ENCODE measurements around the gene TMEM9. TPM values are rescaled to one million over a fixed set of nuclear protein-coding genes. Genes with fewer than 3 reads are reported as not detected.

Gene TMEM9
- total RNA-seq, 1 donor from 2014 or later, result 14.9 TPM

- H3K4me1 Mint-ChIP-seq (ENCODE audit: low read depth), result peaks cover 2% of the 10 kb centered on the region
- no peaks in the 10 kb centered on the region for H3K36me3 Mint-ChIP-seq (ENCODE audit: low read depth)
- peaks cover 22% of the 10 kb centered on the region for H3K27me3 Mint-ChIP-seq (ENCODE audit: low read depth)
- no peak for DNase-seq (ENCODE audit: low spot score)
- no peaks in the 10 kb centered on the region for H3K9me3 Mint-ChIP-seq
- H3K27ac Mint-ChIP-seq, result no peak overlapping the region
- no peak overlapping the region for H3K4me3 Mint-ChIP-seq (ENCODE audit: low read depth)
- intact Hi-C loops (cut with micrococcal nuclease), result no loop called here
Observed at GRCh38 chr1:201183753-201184152, 29.5 kb upstream of the TMEM9 start.

GRCh38 chr1:201183209-201183608, 28.9 kb upstream of the TMEM9 start:
- Mint-ChIP-seq H3K27me3 (ENCODE audit: low read depth) (peaks cover 22% of the 10 kb centered on the region), H3K4me1 (ENCODE audit: low read depth) (peaks cover 2% of the 10 kb centered on the region), H3K36me3 (ENCODE audit: low read depth) (no peaks in the 10 kb centered on the region), H3K27ac (no peak overlapping the region), H3K9me3 (no peaks in the 10 kb centered on the region), H3K4me3 (ENCODE audit: low read depth) (no peak overlapping the region)
- intact Hi-C loops (cut with micrococcal nuclease), result no loop called here
- DNase-seq (ENCODE audit: low spot score), result no peak

- H3K27me3 Mint-ChIP-seq (ENCODE audit: low read depth), result peaks cover 22% of the 10 kb centered on the region
- no peaks in the 10 kb centered on the region for H3K36me3 Mint-ChIP-seq (ENCODE audit: low read depth)
- peaks cover 2% of the 10 kb centered on the region for H3K4me1 Mint-ChIP-seq (ENCODE audit: low read depth)
- intact Hi-C loops (cut with micrococcal nuclease), result no loop called here
- H3K27ac Mint-ChIP-seq, result no peak overlapping the region
- no peak overlapping the region for H3K4me3 Mint-ChIP-seq (ENCODE audit: low read depth)
- no peaks in the 10 kb centered on the region for H3K9me3 Mint-ChIP-seq
- no peak for DNase-seq (ENCODE audit: low spot score)
Observed at GRCh38 chr1:201181726-201182125, 27.5 kb upstream of the TMEM9 start.

GRCh38 chr1:201181323-201181722, 27.0 kb upstream of the TMEM9 start:
- Mint-ChIP-seq H3K27me3 (ENCODE audit: low read depth) (peaks cover 22% of the 10 kb centered on the region), H3K36me3 (ENCODE audit: low read depth) (no peaks in the 10 kb centered on the region), H3K4me1 (ENCODE audit: low read depth) (peaks cover 2% of the 10 kb centered on the region), H3K4me3 (ENCODE audit: low read depth) (no peak overlapping the region), H3K27ac (no peak overlapping the region), H3K9me3 (no peaks in the 10 kb centered on the region)
- DNase-seq (ENCODE audit: low spot score), result no peak
- intact Hi-C loops (cut with micrococcal nuclease), result no loop called here

GRCh38 chr1:201180901-201181300, 26.6 kb upstream of the TMEM9 start:
- peaks cover 22% of the 10 kb centered on the region for H3K27me3 Mint-ChIP-seq (ENCODE audit: low read depth)

GRCh38 chr1:201180141-201180540, 25.9 kb upstream of the TMEM9 start:
- no peaks in the 10 kb centered on the region for H3K4me1 Mint-ChIP-seq (ENCODE audit: low read depth)
- no peaks in the 10 kb centered on the region for H3K36me3 Mint-ChIP-seq (ENCODE audit: low read depth)
- H3K9me3 Mint-ChIP-seq, result no peaks in the 10 kb centered on the region
- no peak for DNase-seq (ENCODE audit: low spot score)
- no peak overlapping the region for H3K27ac Mint-ChIP-seq
- H3K4me3 Mint-ChIP-seq (ENCODE audit: low read depth), result no peak overlapping the region
- intact Hi-C loops (cut with micrococcal nuclease), result no loop called here
- H3K27me3 Mint-ChIP-seq (ENCODE audit: low read depth), result peaks cover 22% of the 10 kb centered on the region

More at GRCh38 chr1:201180901-201181300, 26.6 kb upstream of the TMEM9 start:
- DNase-seq (ENCODE audit: low spot score), result no peak
- Mint-ChIP-seq H3K4me3 (ENCODE audit: low read depth) (no peak overlapping the region), H3K9me3 (no peaks in the 10 kb centered on the region), H3K4me1 (ENCODE audit: low read depth) (peaks cover 2% of the 10 kb centered on the region), H3K27ac (no peak overlapping the region), H3K36me3 (ENCODE audit: low read depth) (no peaks in the 10 kb centered on the region)
- intact Hi-C loops (cut with micrococcal nuclease), result no loop called here

GRCh38 chr1:201178718-201179117, 24.4 kb upstream of the TMEM9 start:
- intact Hi-C loops (cut with micrococcal nuclease), result no loop called here
- no peak overlapping the region for H3K27ac Mint-ChIP-seq
- DNase-seq (ENCODE audit: low spot score), result no peak
- H3K4me1 Mint-ChIP-seq (ENCODE audit: low read depth), result no peaks in the 10 kb centered on the region
- no peaks in the 10 kb centered on the region for H3K9me3 Mint-ChIP-seq
- peaks cover 19% of the 10 kb centered on the region for H3K27me3 Mint-ChIP-seq (ENCODE audit: low read depth)
- no peaks in the 10 kb centered on the region for H3K36me3 Mint-ChIP-seq (ENCODE audit: low read depth)
- H3K4me3 Mint-ChIP-seq (ENCODE audit: low read depth), result no peak overlapping the region

GRCh38 chr1:201176940-201177339, 22.7 kb upstream of the TMEM9 start:
- DNase-seq (ENCODE audit: low spot score), result no peak
- intact Hi-C loops (cut with micrococcal nuclease), result no loop called here
- peaks cover 15% of the 10 kb centered on the region for H3K27me3 Mint-ChIP-seq (ENCODE audit: low read depth)
- no peak overlapping the region for H3K27ac Mint-ChIP-seq
- H3K9me3 Mint-ChIP-seq, result no peaks in the 10 kb centered on the region
- H3K36me3 Mint-ChIP-seq (ENCODE audit: low read depth), result no peaks in the 10 kb centered on the region
- no peak overlapping the region for H3K4me3 Mint-ChIP-seq (ENCODE audit: low read depth)
- no peaks in the 10 kb centered on the region for H3K4me1 Mint-ChIP-seq (ENCODE audit: low read depth)

- Mint-ChIP-seq H3K9me3 (no peaks in the 10 kb centered on the region), H3K4me1 (ENCODE audit: low read depth) (peaks cover 6% of the 10 kb centered on the region), H3K36me3 (ENCODE audit: low read depth) (no peaks in the 10 kb centered on the region), H3K27ac (no peak overlapping the region), H3K4me3 (ENCODE audit: low read depth) (no peak overlapping the region), H3K27me3 (ENCODE audit: low read depth) (peaks cover 14% of the 10 kb centered on the region)
- intact Hi-C loops (cut with micrococcal nuclease), result no loop called here
- DNase-seq (ENCODE audit: low spot score), result no peak
Observed at GRCh38 chr1:201175820-201176500, 21.7 kb upstream of the TMEM9 start.

- H3K4me1 Mint-ChIP-seq (ENCODE audit: low read depth), result peaks cover 11% of the 10 kb centered on the region
- no peaks in the 10 kb centered on the region for H3K9me3 Mint-ChIP-seq
- DNase-seq (ENCODE audit: low spot score), result no peak
- H3K36me3 Mint-ChIP-seq (ENCODE audit: low read depth), result no peaks in the 10 kb centered on the region
- intact Hi-C loops (cut with micrococcal nuclease), result loop anchor here (5.0 kb wide), 1 partner anchor 151 kb away; the partner anchor contains the start of gene KIF21B
- peaks cover 10% of the 10 kb centered on the region for H3K27me3 Mint-ChIP-seq (ENCODE audit: low read depth)
- no peak overlapping the region for H3K4me3 Mint-ChIP-seq (ENCODE audit: low read depth)
- no peak overlapping the region for H3K27ac Mint-ChIP-seq
Observed at GRCh38 chr1:201173736-201174135, 19.5 kb upstream of the TMEM9 start.

- intact Hi-C loops (cut with micrococcal nuclease), result loop anchor here (5.0 kb wide), 1 partner anchor 151 kb away; the partner anchor contains the start of gene KIF21B
- Mint-ChIP-seq H3K4me1 (ENCODE audit: low read depth) (peaks cover 11% of the 10 kb centered on the region), H3K4me3 (ENCODE audit: low read depth) (no peak overlapping the region), H3K27ac (no peak overlapping the region), H3K36me3 (ENCODE audit: low read depth) (no peaks in the 10 kb centered on the region), H3K27me3 (ENCODE audit: low read depth) (peaks cover 11% of the 10 kb centered on the region), H3K9me3 (no peaks in the 10 kb centered on the region)
- DNase-seq (ENCODE audit: low spot score), result no peak
Observed at GRCh38 chr1:201172999-201173610, 18.8 kb upstream of the TMEM9 start.

- intact Hi-C loops (cut with micrococcal nuclease), result loop anchor here (5.0 kb wide), 1 partner anchor 150 kb away; the partner anchor contains the start of gene KIF21B
- Mint-ChIP-seq H3K4me3 (ENCODE audit: low read depth) (no peak overlapping the region), H3K36me3 (ENCODE audit: low read depth) (no peaks in the 10 kb centered on the region), H3K27me3 (ENCODE audit: low read depth) (peaks cover 19% of the 10 kb centered on the region), H3K27ac (no peak overlapping the region), H3K4me1 (ENCODE audit: low read depth) (peaks cover 11% of the 10 kb centered on the region), H3K9me3 (no peaks in the 10 kb centered on the region)
- no peak for DNase-seq (ENCODE audit: low spot score)
Observed at GRCh38 chr1:201172326-201172725, 18.1 kb upstream of the TMEM9 start.
